ENCODE data around the gene BOLA3.

GRCh38 chr2:74138600-74139323 lies 8.9 kb downstream of the BOLA3 start:
- TF ChIP-seq CTCF (IDR thresholded peaks at IDR 0.05; ENCODE audit: extremely low read depth in 1 of 2, insufficient read depth in 1 of 2, low read depth in 1 of 2, low read length in 2 of 2) (peak in 1 of 2 donors; percentile 11), POLR2AphosphoS5 (IDR thresholded peaks at IDR 0.05; ENCODE audit: insufficient read depth, low read depth, low read length) (no peak), POLR2A (IDR thresholded peaks at IDR 0.05; ENCODE audit: low read depth, low read length) (no peak), EZH2 (IDR thresholded peaks at IDR 0.05; ENCODE audit: borderline replicate concordance, low read depth, low read length, severe bottlenecking) (no peak)
